ENCODE measurements around the gene PFN4.

Gene PFN4

GRCh38 chr2:24065341-24065740 is 57.8 kb downstream of the PFN4 start:
- Histone ChIP-seq H3K27ac (no peak overlapping the region), H3K27me3 (no peaks in the 10 kb centered on the region), H3K36me3 (peaks cover 44% of the 10 kb centered on the region), H3K9me3 (no peaks in the 10 kb centered on the region), H3K4me3 (ENCODE audit: low read depth in 1 of 2, low read length in 1 of 2) (no peak overlapping the region), H3K4me1 (ENCODE audit: control insufficient read depth in 1 of 2, insufficient read depth in 1 of 2, low read depth in 1 of 2, low read length in 1 of 2) (peaks cover 12 to 20% of the 10 kb centered on the region in 2 experiments)
- no peak for TF ChIP-seq CTCF (IDR thresholded peaks at IDR 0.05)
